K562 (cell line): ENCODE results near the gene RNGTT. TPM values are rescaled to one million over a fixed set of nuclear protein-coding genes. Genes with fewer than 3 reads are reported as not detected.

ENCODE experiments used
- ATAC-seq: fragments of 200-7000 bp; cut with Tn5 transposase; 3 replicates; pipeline ENCODE4 v1.9.1; 2020; ENCODE audit warnings: moderate library complexity
- BruUV-seq: library from RNA; stranded (reverse); fragments of 400-500 nt; replicated peaks from 2 replicates; lab custom pipeline; 2021; lab: Mats Ljungman, UMichigan
- CTCF ChIA-PET: fragments of 300-600 bp; formaldehyde crosslinking; extraction: SDS; loops from one replicate; lab custom pipeline; 2021; ENCODE audit warnings: low intra/inter-chr PET ratio; lab: Yijun Ruan, JAX
- POLR2A ChIA-PET: fragments of 300-600, 350-650 bp; sonication (Branson Sonifier 250); formaldehyde crosslinking; extraction: SDS; loops from one replicate; lab custom pipeline; 2021; ENCODE audit warnings: antibody characterized with exemption, inconsistent platforms; lab: Yijun Ruan, JAX
- DNase-seq, 4 experiments: peaks; one replicate each; pipeline versions ENCODE4 v3.0.0 to v3.0.0-alpha.2; 2011 to 2018; ENCODE audit warnings: low spot score in 3 of 4, mixed read lengths in 3 of 4; ENCODE audit errors: extremely low read depth in 1 of 4
- FAIRE-seq: peaks from 2 replicates; lab custom pipeline; 2011; peaks lifted over from hg19 to GRCh38; lab: Jason Lieb, UNC
- H2AFZ ChIP-seq: 2 replicates; pipeline ENCODE4 v1.6.0; 2011; ENCODE audit warnings: low read depth, low read length, control low read depth, inconsistent platforms
- H3K27ac ChIP-seq: fragments of 200-600 bp; 3 replicates; pipeline ENCODE4 v1.8.0; 2011; ENCODE audit warnings: low read depth, mild to moderate bottlenecking, control low read depth, inconsistent platforms, low read length, moderate library complexity, mixed read lengths; ENCODE audit errors: extremely low read depth
- H3K27me3 ChIP-seq, 2 experiments: fragments of 300-600 bp in 1 of 2; 2 replicates in 1 of 2; 3 replicates in 1 of 2; pipeline versions ENCODE4 v1.6.0 to v1.8.0; 2011; ENCODE audit warnings: inconsistent platforms in 2 of 2, low read length in 2 of 2, mild to moderate bottlenecking in 1 of 2, mixed read lengths in 1 of 2, moderate library complexity in 1 of 2; ENCODE audit not compliant: control insufficient read depth in 2 of 2, insufficient read depth in 2 of 2
- H3K36me3 ChIP-seq: fragments of 300-600 bp; 3 replicates; pipeline ENCODE4 v1.8.0; 2011; ENCODE audit warnings: mild to moderate bottlenecking, low read length, inconsistent platforms; ENCODE audit not compliant: control insufficient read depth, insufficient read depth
- H3K4me1 ChIP-seq, 2 experiments: fragments of 200-600 bp in 1 of 2; replicated peaks in 1 of 2; 2 replicates in 1 of 2; 3 replicates in 1 of 2; pipeline versions ENCODE4 v1.5.1 to v1.8.0; 2011; ENCODE audit warnings: inconsistent platforms in 2 of 2, low read length in 2 of 2, mild to moderate bottlenecking in 1 of 2, mixed read lengths in 1 of 2, moderate library complexity in 1 of 2; ENCODE audit not compliant: control insufficient read depth in 2 of 2, insufficient read depth in 2 of 2
- H3K4me2 ChIP-seq: 2 replicates; pipeline ENCODE4 v1.6.1; 2011; ENCODE audit warnings: low read length, control low read depth, inconsistent platforms, mixed read lengths; ENCODE audit not compliant: insufficient read depth
- H3K4me3 ChIP-seq: fragments of 200-600 bp; sonication (generic), shearing (Covaris generic); 2 replicates; pipeline ENCODE4 v1.5.1; 2016; ENCODE audit warnings: control low read depth, inconsistent platforms
- H3K79me2 ChIP-seq: fragments of 200-600 bp; 3 replicates; pipeline ENCODE4 v1.8.0; 2011; ENCODE audit warnings: low read length, inconsistent platforms; ENCODE audit not compliant: control insufficient read depth, insufficient read depth
- H3K9ac ChIP-seq, 2 experiments: 2 replicates each; pipeline versions ENCODE4 v1.6.0 to v1.6.1; 2011; ENCODE audit warnings: low read depth in 2 of 2, low read length in 2 of 2, control low read depth in 1 of 2, inconsistent platforms in 1 of 2, mild to moderate bottlenecking in 1 of 2, mixed read lengths in 1 of 2; ENCODE audit not compliant: insufficient read depth in 1 of 2
- H3K9me1 ChIP-seq: one replicate; pipeline ENCODE4 v1.6.0; 2011; ENCODE audit warnings: inconsistent platforms, mild to moderate bottlenecking, low read length, moderate library complexity; ENCODE audit not compliant: control insufficient read depth, insufficient read depth
- H3K9me3 ChIP-seq: replicated peaks from 2 replicates; pipeline ENCODE4 v1.5.1; 2011; ENCODE audit warnings: low read depth, low read length, inconsistent platforms; ENCODE audit not compliant: control insufficient read depth, insufficient read depth
- H4K20me1 ChIP-seq: replicated peaks from 2 replicates; pipeline ENCODE4 v1.6.1; 2011; ENCODE audit warnings: low read length, inconsistent platforms, mixed read lengths; ENCODE audit not compliant: control insufficient read depth, insufficient read depth
- CHCHD3 ChIP-seq: fragments of 250-450 bp; sonication (Bioruptor Pico); IDR thresholded peaks from 2 replicates; pipeline ENCODE4 v2.1.2; 2022; ENCODE audit warnings: mild to moderate bottlenecking
- FOXM1 ChIP-seq, 2 experiments: fragments of 450-650 bp in 1 of 2; sonication (generic) in 1 of 2; formaldehyde crosslinking in 1 of 2; IDR thresholded peaks; 2 replicates each; pipeline versions ENCODE4 v1.6.1 to v1.9.0; 2017 to 2022; ENCODE audit warnings: low read depth in 2 of 2, mild to moderate bottlenecking in 2 of 2, missing genetic modification reagents in 1 of 2, moderate library complexity in 1 of 2
- RBM25 ChIP-seq: fragments of 200-400 bp; formaldehyde crosslinking; IDR thresholded peaks from 2 replicates; pipeline ENCODE4 v1.6.1; 2018; ENCODE audit warnings: low read length, low read depth, moderate library complexity; ENCODE audit not compliant: severe bottlenecking
- VEZF1 ChIP-seq: fragments of 200-800 bp; sonication (Bioruptor generic); IDR thresholded peaks from 2 replicates; pipeline ENCODE4 v1.6.1; 2017; ENCODE audit warnings: missing genetic modification characterization, missing compliant biosample characterization
- ZNF408 ChIP-seq: fragments of 250-450 bp; sonication (Bioruptor Pico); IDR thresholded peaks from 2 replicates; pipeline ENCODE4 v1.4.0; 2020; ENCODE audit warnings: low read depth, mild to moderate bottlenecking, moderate library complexity
- WGBS: fragments of 100-300 bp; shearing (Covaris generic); methylation state at CpG from one replicate; pipeline ENCODE4 v1.1.6; 2016; ENCODE audit warnings: low coverage, mixed read lengths; ENCODE audit not compliant: insufficient coverage; ENCODE audit errors: missing lambda C conversion rate; 5-methylcytosine and 5-hydroxymethylcytosine counted together
- in situ Hi-C: fragments of 300-500 bp; cut with MboI; formaldehyde crosslinking; loops from 4 replicates; pipeline ENCODE4 v1.15.0; 2018; ENCODE audit warnings: inconsistent platforms, mixed read lengths
- intact Hi-C: fragments of 100-400 bp; cut with micrococcal nuclease; formaldehyde crosslinking; loops from 2 replicates; pipeline ENCODE4 v1.14.2; 2022
- polyA plus RNA-seq, 8 experiments: library from polyadenylated mRNA; depleted of rRNA in 4 of 8; stranded (reverse) in 5 of 8; unstranded in 3 of 8; fragments of >200 nt; fragmentation: Nextera tagmentation in 2 of 8; fragmentation: Illumina TruSeq in 1 of 8; extraction: Ambion mirVana in 2 of 8; extraction: Trizol in 1 of 8; gene quantifications; 2 replicates each; pipeline versions ENCODE4 v1.2.1 to v1.2.3, GENCODE V29; 2011 to 2014; ENCODE audit warnings: inconsistent platforms in 1 of 8, missing spikeins in 1 of 8
- total RNA-seq, 7 experiments: library from RNA; depleted of rRNA in 6 of 7; stranded (reverse); fragments of >200 nt in 6 of 7; fragmentation: Illumina TruSeq in 2 of 7; extraction: Trizol in 2 of 7; gene quantifications; 2 replicates each; pipeline versions ENCODE4 v1.2.1 to v1.2.3, GENCODE V29; 2011 to 2021; ENCODE audit warnings: low replicate concordance in 1 of 7

The RNGTT gene
- total and polyA plus RNA-seq, 9 of the 15 experiments (the other 6 are each of a cell fraction or from before 2014, with no cell fraction given) = 6.1 to 31.7 (median 19.5) TPM

DNA sequence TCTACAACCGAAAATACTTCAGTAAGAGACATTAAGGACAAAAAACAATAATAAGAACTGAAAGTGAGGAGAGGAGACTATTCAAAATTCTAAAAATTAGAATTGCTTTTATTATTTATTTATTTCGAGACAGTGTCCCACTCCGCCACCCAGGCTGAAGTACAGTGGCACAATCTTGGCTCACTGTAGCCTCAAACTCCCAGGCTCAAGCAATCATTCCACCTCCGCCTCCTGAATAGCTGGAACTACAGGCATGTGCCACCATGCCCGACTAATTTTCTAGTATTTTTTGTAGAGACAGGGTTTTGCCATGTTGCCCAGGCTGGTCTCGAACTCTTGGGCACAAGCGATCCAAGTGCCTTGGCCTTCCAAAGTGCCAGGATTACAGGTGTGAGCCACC is 123.1 kb downstream of the RNGTT start (continued):
- TF ChIP-seq FOXM1 (IDR thresholded peaks at IDR 0.05; ENCODE audit: low read depth) (no peak), FOXM1 (CRISPR knock-in tag; IDR thresholded peaks at IDR 0.05; ENCODE audit: low read depth) (no peak)

DNA sequence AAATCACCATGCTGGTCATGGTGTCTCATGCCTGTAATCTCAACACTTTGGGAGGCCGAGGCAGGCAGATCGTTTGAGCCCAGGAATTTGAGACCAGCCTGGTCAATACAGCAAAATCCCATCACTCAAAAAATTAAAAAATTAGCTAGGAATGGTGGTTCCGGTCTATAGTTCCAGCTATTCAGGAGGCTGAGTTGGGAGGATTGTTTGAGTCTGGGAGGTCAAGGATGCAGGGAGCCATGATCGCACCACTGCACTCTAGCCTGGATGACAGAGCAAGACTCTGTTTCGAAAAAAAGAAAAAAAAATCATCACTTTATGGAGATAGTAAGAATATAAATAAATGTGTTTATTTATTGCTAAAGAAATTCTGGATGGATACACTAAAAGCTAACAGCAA is 124.1 kb downstream of the RNGTT start:
- ATAC-seq (no peak), FAIRE-seq (no peak), DNase-seq (no peak)
- no peaks in the 10 kb centered on the region for H3K9me1 ChIP-seq
- ChIA-PET POLR2A (interaction anchor here (0.7 kb wide), 1 partner anchor 111 kb away, joined by 3 read pairs; no protein-coding TSS in a partner anchor), CTCF (no interaction called here)
- H3K9ac ChIP-seq = no peak overlapping the region
- peaks cover 7% of the 10 kb centered on the region for H3K36me3 ChIP-seq
- in situ Hi-C loops (no loop called here), intact Hi-C loops (no loop called here)
- TF ChIP-seq RBM25 (no peak), CHCHD3 (CRISPR knock-in tag) (no peak), ZNF408 (CRISPR knock-in tag) (no peak), VEZF1 (CRISPR knock-in tag) (no peak)
- 90% methylated on average over 5 of the region's 5 CpGs for WGBS
- BruUV-seq = no TSS peak
- no peaks in the 10 kb centered on the region for H4K20me1 ChIP-seq
- H3K9me3 ChIP-seq = peaks cover under 1% of the 10 kb centered on the region; the same call in 1 of the 2 replicates
- no peak overlapping the region for H3K27ac ChIP-seq
- no peak overlapping the region for H3K4me2 ChIP-seq
- H3K4me1 ChIP-seq = no peaks in the 10 kb centered on the region
- no peaks in the 10 kb centered on the region for H3K79me2 ChIP-seq
- H3K4me3 ChIP-seq = no peak overlapping the region
- no peak overlapping the region for H2AFZ ChIP-seq
- H3K27me3 ChIP-seq = no peaks in the 10 kb centered on the region
